TTC549 (cell line): ENCODE data around the gene MEX3B.

Experiments used
- FAIRE-seq: peaks from 2 replicates; lab custom pipeline; 2012; peaks lifted over from hg19 to GRCh38; lab: Jason Lieb, UNC

Gene MEX3B

GRCh38 chr15:82045892-82046665 lies at the start of gene MEX3B:
MEX3B (minus strand) TSS chr15:82046018; CDS start chr15:82045705, 313 bp downstream.
- no peak for FAIRE-seq

GRCh38 chr15:82093774-82094211 lies 48.0 kb upstream of the MEX3B start:
- no peak for FAIRE-seq

GRCh38 chr15:82093325-82093724 lies 47.5 kb upstream of the MEX3B start:
- FAIRE-seq = no peak

- no peak for FAIRE-seq
Measured at GRCh38 chr15:82091636-82092140, 45.9 kb upstream of the MEX3B start.

GRCh38 chr15:82086243-82086995 lies 40.6 kb upstream of the MEX3B start:
- FAIRE-seq = no peak

DNA sequence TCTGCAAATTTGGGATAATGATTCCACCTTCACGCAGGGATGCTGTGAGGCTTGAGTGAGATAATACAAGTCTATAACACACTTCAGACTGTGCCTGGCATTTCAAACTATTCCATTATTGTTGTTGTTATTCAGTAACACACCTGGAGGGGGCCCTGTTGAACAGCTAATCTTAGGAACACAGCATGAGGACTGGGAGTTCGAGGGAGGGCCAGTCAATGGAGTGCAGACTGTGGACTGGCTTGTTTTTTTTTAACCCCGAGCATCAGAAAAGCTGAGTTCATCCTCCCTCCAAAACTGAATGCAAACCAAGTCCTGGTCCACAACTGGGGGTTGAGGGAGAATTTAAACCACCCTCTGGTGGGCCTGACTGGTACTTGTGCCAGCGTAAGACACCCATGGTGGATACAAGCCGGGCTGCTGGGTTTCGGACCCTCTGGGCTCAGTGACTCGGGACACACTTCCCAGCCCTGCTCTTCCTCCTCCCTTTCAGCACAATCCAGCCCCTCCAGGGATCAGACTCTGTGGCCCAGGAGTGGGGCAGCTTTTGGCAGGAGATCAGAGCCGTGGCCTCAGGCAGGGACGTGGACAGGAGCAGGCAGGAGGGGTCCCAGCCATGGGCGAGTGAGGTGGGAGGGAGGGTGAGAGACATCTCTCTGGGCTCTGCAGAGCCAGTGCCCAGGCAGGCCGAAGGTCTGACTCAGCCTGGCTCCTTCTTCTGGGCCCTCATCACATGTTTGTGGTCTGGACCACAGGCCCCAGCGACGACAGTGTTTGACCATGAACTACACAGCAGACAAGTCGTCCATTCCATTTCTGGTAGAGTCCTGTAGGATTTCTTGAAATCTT lies 36.3 kb upstream of the MEX3B start:
- no peak for FAIRE-seq

- no peak for FAIRE-seq
Measured at GRCh38 chr15:82080774-82081173, 35.0 kb upstream of the MEX3B start.

DNA sequence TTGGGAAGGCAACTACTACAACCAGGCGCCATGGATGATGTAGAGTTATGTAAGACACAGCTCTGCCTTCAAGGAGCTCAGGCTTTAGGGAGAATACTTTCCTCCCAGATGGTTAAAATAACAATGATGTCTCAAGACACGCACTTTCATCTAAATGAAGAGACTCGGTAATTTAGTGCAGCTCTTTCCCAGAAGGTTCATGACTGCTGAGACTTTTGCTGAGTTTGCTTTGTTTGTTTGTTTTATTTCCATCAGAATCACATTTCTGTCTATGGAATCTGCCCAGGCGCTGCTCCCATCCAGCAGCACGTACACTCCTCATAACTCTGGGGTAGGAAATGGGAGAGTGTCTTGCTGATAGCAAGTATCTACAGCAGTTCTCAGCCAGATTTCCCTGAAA lies 33.9 kb upstream of the MEX3B start:
- no peak for FAIRE-seq

DNA sequence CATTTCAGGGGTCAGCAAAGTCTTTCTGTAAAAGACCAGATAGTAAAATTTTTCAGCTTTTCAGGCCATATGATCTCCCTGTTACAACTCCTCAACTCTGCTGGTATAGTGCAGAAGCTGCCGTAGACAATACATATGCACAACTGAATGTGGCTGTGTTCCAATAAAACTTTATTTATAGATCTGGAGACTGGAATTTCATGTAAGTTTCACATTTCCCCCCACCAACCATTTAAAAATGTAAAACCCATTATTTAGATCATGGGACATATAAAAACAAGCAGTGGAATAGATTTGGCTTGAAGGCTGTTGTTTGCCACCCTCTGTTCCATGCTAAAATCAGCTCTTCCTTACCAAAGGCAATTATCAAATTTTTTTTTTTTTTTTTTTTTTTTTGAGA lies 28.8 kb upstream of the MEX3B start:
- FAIRE-seq = no peak

DNA sequence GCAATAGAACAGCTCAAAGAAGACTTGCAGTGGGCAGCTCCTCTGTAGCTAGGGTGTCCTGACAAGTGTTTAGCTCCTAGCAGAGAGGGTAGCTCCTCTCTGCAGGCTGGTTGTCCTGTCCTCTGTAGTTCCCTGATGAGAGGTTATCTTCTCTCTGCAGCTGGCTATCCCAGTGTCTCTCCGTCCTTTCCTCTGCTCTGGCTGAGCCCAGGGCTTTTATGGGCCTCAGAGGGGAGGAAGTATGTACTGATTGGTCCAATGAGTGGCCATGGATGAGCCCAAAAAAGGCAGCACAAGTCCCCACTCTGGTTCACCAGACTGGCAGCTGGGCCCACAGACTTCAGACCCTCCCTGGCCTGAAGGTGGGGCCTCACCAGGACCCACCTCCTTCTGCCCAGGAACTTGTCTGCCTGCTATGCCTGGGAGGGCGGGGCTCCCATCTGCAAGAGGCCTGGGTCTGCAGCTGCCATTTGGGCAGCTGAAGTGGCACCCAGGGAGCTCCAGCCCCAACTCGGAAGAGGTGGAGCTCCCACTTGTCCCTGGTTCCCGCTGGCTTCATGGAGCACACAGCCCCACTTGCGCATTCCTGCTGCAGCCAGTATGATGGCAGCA lies 27.2 kb upstream of the MEX3B start:
- no peak for FAIRE-seq

DNA sequence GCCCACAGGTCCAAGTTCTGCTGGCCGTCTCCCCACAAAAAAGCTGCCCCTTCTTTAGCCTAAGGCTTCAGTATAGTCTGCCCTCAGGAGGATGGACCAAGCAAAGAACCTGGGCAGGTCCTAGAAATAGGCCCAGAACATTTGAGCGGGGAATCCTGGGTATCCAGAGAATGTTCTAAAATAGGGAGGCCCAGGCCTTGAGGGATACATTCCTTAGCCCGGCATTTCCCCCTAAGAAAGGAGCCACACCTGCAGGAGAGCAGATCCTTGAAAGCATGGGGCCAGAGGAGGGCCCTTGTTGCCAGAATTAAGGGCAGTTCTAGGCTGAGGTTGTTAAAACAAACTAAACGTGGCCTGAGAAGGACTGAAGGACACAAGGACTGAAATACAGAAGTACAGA lies 20.6 kb upstream of the MEX3B start:
- FAIRE-seq = no peak

- no peak for FAIRE-seq
Measured at GRCh38 chr15:82064824-82065223, 19.0 kb upstream of the MEX3B start.

- no peak for FAIRE-seq
Measured at GRCh38 chr15:82062479-82063454, 16.9 kb upstream of the MEX3B start.

GRCh38 chr15:82060817-82061216 lies 15.0 kb upstream of the MEX3B start:
- FAIRE-seq = no peak

GRCh38 chr15:82058517-82059204 lies 12.8 kb upstream of the MEX3B start:
- no peak for FAIRE-seq

DNA sequence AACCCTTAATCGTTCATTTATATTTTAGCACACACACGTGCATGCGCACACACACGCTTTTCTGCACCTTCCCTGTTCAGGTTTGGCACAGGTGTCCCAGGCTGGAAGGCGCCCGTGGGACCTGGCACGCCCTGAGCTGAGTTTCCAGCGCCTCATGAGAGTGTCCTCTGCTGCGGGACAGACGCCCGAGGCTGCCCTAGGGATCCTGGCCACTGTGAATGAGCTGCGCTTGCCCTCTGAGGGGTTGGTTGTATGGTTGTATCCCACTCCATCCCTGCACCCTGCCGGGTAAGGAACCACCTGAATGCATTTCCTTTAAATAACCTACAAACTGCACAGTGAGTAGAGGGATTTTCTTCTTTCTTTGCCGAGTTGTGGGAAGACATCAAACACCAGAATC lies 12.2 kb upstream of the MEX3B start:
- no peak for FAIRE-seq

GRCh38 chr15:82056958-82057823 lies 11.4 kb upstream of the MEX3B start:
- no peak for FAIRE-seq

- no peak for FAIRE-seq
Measured at GRCh38 chr15:82052751-82053150, 6.9 kb upstream of the MEX3B start.

DNA sequence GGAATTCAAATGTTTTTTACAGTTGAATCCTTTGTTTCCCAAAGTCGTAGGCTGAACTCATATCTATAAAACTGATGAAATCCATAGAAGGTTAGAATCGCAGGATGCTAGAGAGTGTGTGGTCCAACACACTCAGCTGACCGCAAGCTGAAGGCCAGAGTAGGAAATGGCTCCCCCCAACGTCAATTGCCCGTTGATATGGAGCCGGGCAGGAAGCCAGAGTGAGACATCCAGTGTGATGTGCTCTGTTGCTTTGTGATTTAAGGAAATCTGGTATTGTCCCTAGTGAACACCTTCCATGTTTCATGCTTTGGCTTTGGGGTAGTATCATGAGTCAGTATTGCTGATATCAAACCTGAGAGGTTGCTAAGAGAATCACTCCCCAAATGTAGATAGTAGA lies 5.8 kb upstream of the MEX3B start:
- no peak for FAIRE-seq
